GM21447 (cell line): ENCODE results near the gene DENND1B.
"Not testable (repeated sequence)": the region's sequence is repeated elsewhere in the genome, so short reads cannot be mapped to it uniquely, and the experiment has no call there.

Experiments used
- ATAC-seq: cut with Tn5 transposase; IDR thresholded peaks from one replicate; pipeline ENCODE4 v1.9.1; 2021; ENCODE audit not compliant: unreplicated experiment

DENND1B gene

DNA sequence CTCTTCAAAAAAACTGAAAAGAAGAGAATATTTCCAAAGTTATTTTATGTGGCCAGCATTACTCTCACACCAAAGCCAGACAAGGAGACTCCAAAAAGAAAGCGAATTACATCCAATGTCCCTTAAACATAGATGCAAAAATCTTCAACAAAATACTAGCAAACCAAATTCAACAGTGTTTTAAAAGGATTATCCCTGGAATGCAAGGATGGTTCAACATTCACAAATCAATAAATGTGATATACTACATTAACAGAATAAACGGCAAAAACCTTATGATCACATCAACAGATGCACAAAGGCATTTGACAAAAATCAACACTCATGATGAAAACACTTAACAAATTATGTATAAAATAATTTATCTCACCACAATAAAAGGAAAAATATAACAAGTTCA is 207.8 kb downstream of the DENND1B start:
- ATAC-seq = no peak

DNA sequence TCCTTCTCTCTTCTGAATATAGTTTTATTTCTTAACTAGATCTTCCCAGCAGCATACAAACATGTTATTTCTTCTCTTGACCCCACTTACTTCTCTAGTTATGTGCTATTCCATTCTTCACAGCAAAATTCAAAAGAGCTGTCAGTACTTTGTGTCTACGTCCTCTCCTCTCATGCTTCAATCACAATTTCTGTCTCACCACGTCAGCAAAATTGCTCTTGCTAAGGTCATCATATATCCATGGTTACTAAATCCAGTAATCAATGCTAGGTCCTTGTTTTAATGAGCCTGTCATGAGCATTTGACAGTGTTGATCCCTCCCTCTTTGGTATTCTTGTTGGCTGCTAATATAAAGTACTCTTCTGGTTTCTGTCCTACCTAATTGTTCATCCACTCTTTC is 214.2 kb downstream of the DENND1B start:
- ATAC-seq = no peak

- ATAC-seq = no peak
Measured at GRCh38 chr1:197559655-197560054, 215.6 kb downstream of the DENND1B start.

GRCh38 chr1:197559244-197559643 is 216.0 kb downstream of the DENND1B start:
- ATAC-seq = no peak

DNA sequence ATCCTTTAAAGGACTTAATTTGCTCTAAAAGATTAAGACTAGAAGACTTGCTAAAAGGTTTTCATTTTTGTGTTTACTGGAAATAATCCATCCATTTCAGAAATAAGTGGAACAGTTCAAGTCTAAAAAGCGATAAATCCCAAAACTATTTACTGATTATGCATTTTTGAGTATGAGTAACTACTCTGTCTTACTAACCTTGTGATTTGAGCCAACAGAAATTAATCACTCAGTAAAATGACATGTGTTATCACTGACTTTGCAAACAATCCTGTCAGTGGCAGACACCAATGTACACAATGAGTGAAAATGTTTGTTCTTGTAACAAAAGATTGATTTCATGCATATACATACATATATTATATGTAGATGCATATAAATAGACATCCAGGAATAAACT is 218.0 kb downstream of the DENND1B start:
- no peak for ATAC-seq

DNA sequence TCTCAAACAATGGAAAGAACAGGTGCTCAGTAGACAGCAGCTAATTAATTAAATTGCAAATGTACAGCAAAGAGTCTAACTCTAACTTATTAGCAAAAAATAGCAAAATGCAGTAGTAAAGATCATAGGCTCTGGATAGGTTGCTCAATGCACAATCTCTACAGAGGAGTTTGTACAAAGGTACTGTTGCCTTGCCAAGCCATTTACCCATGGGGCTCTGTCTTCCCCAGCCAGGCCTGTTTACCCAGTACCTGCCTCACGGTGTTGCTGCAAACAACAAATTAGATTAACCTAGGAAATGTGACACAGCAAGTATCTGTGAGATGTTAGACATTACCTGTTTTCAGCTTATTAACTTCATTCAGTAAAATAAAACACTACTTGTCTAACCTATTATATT is 222.0 kb downstream of the DENND1B start:
- no peak for ATAC-seq

GRCh38 chr1:197546989-197547388 is 228.3 kb downstream of the DENND1B start:
- ATAC-seq = no peak

DNA sequence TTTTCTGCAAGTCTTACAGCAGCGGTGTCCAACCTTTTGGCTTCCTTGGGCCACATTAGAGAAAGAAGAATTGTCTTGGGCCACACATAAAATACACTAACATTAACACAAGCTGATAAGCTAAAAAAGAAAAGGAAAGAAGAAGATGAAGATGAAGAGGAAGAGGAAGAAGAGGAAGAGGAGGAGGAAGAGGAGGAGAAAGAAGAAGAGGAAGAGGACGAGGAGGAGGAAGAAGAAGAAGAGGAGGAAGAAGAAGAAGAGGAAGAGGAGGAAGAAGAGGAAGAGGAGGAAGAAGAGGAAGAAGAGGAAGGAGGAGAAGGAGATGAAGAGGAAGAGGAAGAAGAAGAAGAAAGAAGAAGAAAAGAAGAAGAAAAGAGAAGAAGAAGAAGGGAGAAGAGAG is 230.7 kb downstream of the DENND1B start:
- no peak for ATAC-seq

DNA sequence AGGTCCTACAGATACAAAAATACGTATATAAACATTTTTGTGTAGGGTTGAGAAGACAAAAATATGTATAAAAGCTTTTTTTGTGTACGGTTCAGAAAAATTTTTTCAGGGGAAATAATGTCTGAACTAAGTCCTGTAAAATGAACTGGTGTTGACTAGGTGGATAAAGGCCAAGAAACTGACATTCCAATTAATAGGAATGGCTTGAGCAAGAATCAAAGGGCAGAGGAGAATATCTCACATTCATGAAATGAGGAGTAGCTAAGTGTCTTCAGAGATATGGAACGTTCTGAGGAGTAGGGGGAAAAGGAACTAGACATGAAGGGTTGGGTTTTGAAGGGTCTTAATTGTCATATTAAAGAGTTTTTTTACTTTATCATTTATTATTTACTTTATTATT is 231.2 kb downstream of the DENND1B start:
- no peak for ATAC-seq

GRCh38 chr1:197541411-197541810 is 233.9 kb downstream of the DENND1B start:
- ATAC-seq = no peak

DNA sequence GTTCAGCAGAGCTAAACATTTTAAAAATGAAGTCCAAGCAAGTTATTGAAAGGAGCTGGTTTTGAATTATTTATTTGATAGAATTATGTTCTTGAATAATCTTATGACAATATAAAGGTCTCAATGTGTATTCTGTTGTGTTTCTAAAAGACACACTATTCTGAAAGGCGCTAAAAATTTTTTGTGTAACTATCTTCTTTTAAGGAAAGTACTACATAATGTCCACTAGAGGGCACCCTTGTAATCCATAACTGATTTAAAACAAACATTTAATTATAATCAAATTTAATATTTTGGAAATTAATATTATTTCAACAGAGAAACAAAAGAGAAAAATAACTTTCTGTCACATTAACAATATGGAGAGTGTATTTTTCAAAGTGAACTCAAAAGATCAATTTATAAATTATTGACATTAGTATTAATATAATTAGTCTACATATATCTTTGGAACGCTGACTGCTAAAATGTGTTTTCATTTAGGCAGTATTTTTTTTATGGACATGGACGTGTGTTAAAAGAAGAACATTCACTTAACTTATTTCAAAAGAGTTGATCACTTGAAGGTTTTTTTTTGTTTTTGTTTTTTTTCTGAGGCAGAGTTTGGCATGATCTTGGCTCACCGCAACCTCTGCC is 248.4 kb downstream of the DENND1B start:
- no peak for ATAC-seq

GRCh38 chr1:197521118-197521739 is 254.1 kb downstream of the DENND1B start:
- peak; percentile 69 for ATAC-seq

- no peak for ATAC-seq
Measured at GRCh38 chr1:197519741-197520334, 255.4 kb downstream of the DENND1B start.

GRCh38 chr1:197515421-197515820 is 259.9 kb downstream of the DENND1B start:
- no peak for ATAC-seq

- no peak for ATAC-seq
Measured at GRCh38 chr1:197510691-197511378, 264.4 kb downstream of the DENND1B start.

DNA sequence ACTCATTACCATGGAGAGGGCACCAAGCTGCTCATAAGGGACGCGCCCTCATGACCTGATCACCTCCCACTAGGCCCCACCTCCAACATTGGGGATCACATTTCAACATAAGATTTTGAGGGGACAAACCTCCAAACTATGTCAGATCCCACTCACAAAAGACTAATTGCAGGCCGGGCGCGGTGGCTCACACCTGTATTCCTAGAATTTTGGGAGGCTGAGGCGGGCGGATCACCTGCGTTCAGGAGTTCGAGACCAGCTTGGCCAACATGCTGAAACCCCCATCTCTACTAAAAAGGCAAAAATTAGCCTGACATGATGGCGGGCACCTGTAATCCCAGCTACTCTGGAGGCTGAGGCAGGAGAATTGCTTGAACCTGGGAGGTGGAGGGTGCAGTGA is 278.6 kb downstream of the DENND1B start:
- no peak for ATAC-seq

GRCh38 chr1:197491505-197491904 is 283.8 kb downstream of the DENND1B start:
- ATAC-seq = not testable (repeated sequence)

GRCh38 chr1:197486946-197487345 is 288.3 kb downstream of the DENND1B start:
- ATAC-seq = no peak

DNA sequence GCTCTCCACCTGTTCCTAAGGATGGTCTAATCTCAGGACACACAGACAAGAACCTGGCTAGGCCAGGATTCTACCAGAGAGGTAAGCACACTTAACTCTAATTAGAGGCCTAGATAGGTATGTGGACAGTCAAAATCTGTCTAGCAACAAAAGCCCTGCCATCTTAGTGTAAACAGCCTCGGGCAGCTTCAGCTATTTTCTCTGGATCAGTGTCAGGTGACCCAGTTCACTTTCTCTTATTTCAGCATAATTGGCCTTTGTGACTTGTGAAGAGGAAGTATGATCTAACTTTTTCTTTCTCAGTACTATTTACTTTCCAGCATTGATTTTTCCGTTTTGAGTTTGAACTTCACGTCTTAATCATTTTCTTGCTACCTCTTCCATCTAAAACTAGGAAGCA is 289.5 kb downstream of the DENND1B start:
- no peak for ATAC-seq

DNA sequence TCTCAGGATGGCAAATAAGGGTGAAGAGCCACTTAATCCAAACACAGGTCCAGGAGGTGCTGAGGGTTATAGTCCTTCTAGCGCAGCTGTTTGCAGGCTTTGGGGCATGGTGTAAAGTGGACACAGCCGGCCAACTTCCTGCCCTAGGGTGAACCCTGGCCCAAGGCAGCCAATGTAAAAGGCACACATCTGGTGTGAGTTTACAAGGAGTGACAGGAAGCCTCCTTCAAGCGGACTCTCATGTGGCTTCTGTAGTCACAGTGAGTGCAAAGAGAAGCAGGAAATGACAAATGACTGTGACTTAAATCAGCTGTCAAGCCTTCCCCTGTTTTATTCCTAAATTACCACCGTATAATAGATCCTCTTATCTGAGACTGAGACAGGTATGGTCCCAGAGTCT is 294.2 kb downstream of the DENND1B start:
- no peak for ATAC-seq

- ATAC-seq = no peak
Measured at GRCh38 chr1:197480446-197480845, 294.8 kb downstream of the DENND1B start.

DNA sequence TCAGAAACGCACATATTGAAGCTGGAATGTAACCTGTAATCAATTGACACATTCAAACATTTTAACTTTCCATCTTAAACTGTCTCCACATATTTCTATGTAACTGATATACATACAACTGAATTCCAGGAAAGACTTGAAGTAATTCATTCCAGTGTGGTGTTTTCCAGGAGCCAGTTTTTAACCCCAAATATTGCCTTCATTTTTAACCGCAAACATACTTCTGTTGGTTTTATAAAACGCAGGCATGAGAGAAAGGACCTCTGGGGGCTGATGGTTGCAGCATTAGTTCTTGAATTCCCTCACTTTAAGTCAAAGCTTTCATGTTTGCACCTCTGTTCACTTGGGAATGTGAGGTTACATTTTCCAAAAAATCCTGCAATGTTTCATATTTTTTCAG is 303.1 kb downstream of the DENND1B start:
- no peak for ATAC-seq
